Testis (tissue), 3 donors: ENCODE data around the gene ZC3H10. TPM values are rescaled to one million over a fixed set of nuclear protein-coding genes. Genes with fewer than 3 reads are reported as not detected.

Experiments
- DNase-seq: peaks from one replicate; pipeline ENCODE4 v3.0.0-alpha.2; 2019
- H3K27ac ChIP-seq, 2 donors: fragments of 200-600 bp; sonication (generic); one replicate each; pipeline ENCODE4 v1.5.1; 2019
- H3K27me3 ChIP-seq: fragments of 200-600 bp; sonication (generic); one replicate; pipeline ENCODE4 v1.5.1; 2019
- H3K36me3 ChIP-seq: fragments of 200-600 bp; sonication (generic); one replicate; pipeline ENCODE4 v1.5.1; 2017; ENCODE audit warnings: low read depth; ENCODE audit errors: missing control alignments
- H3K4me1 ChIP-seq: fragments of 200-600 bp; sonication (generic); one replicate; pipeline ENCODE4 v1.5.1; 2019
- H3K4me3 ChIP-seq, 2 donors: fragments of 200-600 bp; sonication (generic); one replicate each; pipeline ENCODE4 v1.5.1; 2017 to 2019
- H3K9me3 ChIP-seq: fragments of 200-600 bp; sonication (generic); one replicate; pipeline ENCODE4 v1.5.1; 2017
- POLR2A ChIP-seq: fragments of 450-650 bp; IDR thresholded peaks from one replicate; pipeline ENCODE4 v1.6.1; 2017; ENCODE audit warnings: antibody characterized with exemption, mild to moderate bottlenecking, moderate library complexity
- WGBS, 2 donors: methylation state at CpG; one replicate each; pipeline ENCODE4 v1.1.5; 2018; 5-methylcytosine and 5-hydroxymethylcytosine counted together
- intact Hi-C: fragments of 100-400 bp; cut with DNase I; formaldehyde crosslinking; loops from one replicate; pipeline ENCODE4 v1.15.1; 2023; ENCODE audit warnings: low total_unique reads
- polyA plus RNA-seq: library from polyadenylated mRNA; stranded (reverse); fragments of 350-450 nt; fragmentation: Illumina TruSeq; extraction: RNeasy Lipid Tissue Mini Kit (QIAGEN cat#74804); gene quantifications from one replicate; pipeline ENCODE4 v1.2.3, GENCODE V29; 2014; ENCODE audit warnings: low read depth, low replicate concordance; ENCODE audit not compliant: insufficient read depth
- total RNA-seq, 2 donors: library from RNA; depleted of rRNA; stranded (reverse); fragments of >200 nt; gene quantifications; one replicate each; pipeline ENCODE4 v1.2.3, GENCODE V29; 2016
- TF ChIP-seq, protein P1 (sequence below), 3 experiments: fragments of 450-650 bp in 2 of 3; fragments of 200-600 bp in 1 of 3; sonication (generic) in 1 of 3; IDR thresholded peaks; one replicate each; pipeline ENCODE4 v1.5.1; 2016 to 2019; ENCODE audit warnings: antibody characterized with exemption in 3 of 3, mild to moderate bottlenecking in 2 of 3, moderate library complexity in 1 of 3

The ZC3H10 gene
- total and polyA plus RNA-seq, 3 donors from 2014 or later: 12.4 to 20.6 (median 16.2) TPM

DNA sequence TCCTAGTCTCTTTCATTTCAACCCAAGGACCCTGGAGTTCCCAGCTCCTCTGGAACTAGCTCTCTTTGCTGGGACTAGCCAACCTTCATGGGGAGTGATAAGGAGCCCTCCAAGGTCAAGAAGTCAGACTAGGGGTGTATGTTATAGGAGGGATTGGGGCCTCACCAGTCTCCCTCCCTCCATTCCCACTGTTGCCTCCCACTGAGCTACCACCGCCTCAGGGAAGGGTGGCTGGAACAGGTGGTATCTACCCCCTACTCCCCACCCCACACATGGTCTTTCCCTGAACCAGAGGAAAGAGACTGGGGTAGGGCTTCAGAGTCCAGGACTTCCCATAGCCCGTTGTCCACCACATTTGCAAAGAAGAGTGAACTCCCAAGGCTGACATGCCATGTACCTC lies 35.7 kb upstream of the ZC3H10 start:
- no peak for DNase-seq
- no peaks in the 10 kb centered on the region for H3K27me3 ChIP-seq
- no peaks in the 10 kb centered on the region for H3K36me3 ChIP-seq
- TF ChIP-seq, protein P1, sequence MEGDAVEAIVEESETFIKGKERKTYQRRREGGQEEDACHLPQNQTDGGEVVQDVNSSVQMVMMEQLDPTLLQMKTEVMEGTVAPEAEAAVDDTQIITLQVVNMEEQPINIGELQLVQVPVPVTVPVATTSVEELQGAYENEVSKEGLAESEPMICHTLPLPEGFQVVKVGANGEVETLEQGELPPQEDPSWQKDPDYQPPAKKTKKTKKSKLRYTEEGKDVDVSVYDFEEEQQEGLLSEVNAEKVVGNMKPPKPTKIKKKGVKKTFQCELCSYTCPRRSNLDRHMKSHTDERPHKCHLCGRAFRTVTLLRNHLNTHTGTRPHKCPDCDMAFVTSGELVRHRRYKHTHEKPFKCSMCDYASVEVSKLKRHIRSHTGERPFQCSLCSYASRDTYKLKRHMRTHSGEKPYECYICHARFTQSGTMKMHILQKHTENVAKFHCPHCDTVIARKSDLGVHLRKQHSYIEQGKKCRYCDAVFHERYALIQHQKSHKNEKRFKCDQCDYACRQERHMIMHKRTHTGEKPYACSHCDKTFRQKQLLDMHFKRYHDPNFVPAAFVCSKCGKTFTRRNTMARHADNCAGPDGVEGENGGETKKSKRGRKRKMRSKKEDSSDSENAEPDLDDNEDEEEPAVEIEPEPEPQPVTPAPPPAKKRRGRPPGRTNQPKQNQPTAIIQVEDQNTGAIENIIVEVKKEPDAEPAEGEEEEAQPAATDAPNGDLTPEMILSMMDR (IDR thresholded peaks at IDR 0.05): no peak
- TF ChIP-seq POLR2A: no peak
- intact Hi-C loops: no loop called here
- H3K4me1 ChIP-seq: peaks cover 7% of the 10 kb centered on the region
- 42 to 71% methylated on average over 1 to 2 of the region's 2 CpGs for WGBS, 2 donors
- no peak overlapping the region for H3K4me3 ChIP-seq
- no peaks in the 10 kb centered on the region for H3K9me3 ChIP-seq
- no peak overlapping the region for H3K27ac ChIP-seq

DNA sequence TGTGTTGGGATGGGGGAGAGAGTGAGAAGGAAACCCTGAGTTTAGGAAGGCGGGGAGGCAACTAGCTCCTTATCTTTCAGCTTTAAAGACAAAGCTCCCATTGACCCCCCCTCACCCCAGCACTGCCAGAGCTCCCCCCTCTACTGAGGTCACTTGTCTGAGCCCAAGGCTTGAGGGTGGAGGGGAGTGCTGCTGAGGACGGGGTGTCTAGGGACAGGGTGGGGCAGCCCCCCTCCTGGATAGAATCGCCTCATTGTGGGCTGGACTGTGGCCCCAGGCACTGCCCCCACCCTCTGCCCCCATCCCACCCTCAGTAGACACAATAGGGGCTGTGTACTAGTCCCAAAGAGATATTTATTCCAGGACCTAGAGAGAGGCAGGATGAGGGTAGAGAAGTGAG lies 35.1 kb upstream of the ZC3H10 start:
- no peaks in the 10 kb centered on the region for H3K9me3 ChIP-seq
- intact Hi-C loops: no loop called here
- no peaks in the 10 kb centered on the region for H3K36me3 ChIP-seq
- no peak overlapping the region for H3K27ac ChIP-seq
- TF ChIP-seq, protein P1 (IDR thresholded peaks at IDR 0.05): no peak
- TF ChIP-seq POLR2A: no peak
- peaks cover 7% of the 10 kb centered on the region for H3K4me1 ChIP-seq
- H3K27me3 ChIP-seq: no peaks in the 10 kb centered on the region
- no peak for DNase-seq
- 53 to 68% methylated on average over 3 of the region's 3 CpGs for WGBS, 2 donors
- no peak overlapping the region for H3K4me3 ChIP-seq

DNA sequence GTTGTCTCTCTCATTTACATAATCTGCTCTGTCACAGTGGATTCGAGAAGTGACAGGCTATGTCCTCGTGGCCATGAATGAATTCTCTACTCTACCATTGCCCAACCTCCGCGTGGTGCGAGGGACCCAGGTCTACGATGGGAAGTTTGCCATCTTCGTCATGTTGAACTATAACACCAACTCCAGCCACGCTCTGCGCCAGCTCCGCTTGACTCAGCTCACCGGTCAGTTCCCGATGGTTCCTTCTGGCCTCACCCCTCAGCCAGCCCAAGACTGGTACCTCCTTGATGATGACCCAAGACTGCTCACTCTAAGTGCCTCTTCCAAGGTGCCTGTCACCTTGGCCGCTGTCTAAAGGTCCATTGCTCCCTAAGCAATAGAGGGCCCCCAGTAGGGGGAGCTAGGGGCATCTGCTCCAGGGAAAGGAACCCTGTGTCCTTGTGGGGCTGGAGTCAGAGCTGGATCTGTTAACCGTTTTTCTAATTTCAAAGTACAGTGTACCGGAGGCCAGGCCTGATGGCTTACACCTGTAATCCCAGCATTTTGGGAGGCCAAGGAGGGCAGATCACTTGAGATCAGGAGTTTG lies 33.0 kb upstream of the ZC3H10 start:
- intact Hi-C loops: no loop called here
- Histone ChIP-seq H3K4me1 (peaks cover 3% of the 10 kb centered on the region), H3K27ac (no peak overlapping the region)

DNA sequence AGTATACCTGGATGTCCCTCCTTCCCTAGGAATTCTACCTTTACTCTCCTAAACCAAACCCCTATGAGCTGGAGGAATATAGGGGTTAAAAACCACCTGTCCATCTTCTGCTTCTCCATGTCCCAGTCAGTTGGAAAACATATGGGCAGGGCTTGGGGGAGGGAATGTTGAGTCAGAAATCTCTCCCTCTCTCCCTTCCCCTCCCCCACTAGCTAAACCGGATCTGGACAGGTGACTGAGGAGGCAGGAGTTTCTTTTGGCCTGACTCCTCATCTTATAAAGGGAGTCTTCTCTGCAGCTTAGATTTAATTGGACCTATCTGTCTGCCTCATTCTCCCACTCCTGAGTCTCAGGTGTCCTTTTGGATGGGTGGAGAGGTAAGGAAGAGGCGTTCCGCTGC lies 32.0 kb upstream of the ZC3H10 start:
- Histone ChIP-seq H3K4me1 (no peaks in the 10 kb centered on the region), H3K9me3 (no peaks in the 10 kb centered on the region), H3K36me3 (no peaks in the 10 kb centered on the region), H3K27ac (no peak overlapping the region), H3K4me3 (no peak overlapping the region), H3K27me3 (no peaks in the 10 kb centered on the region)
- no peak for DNase-seq
- intact Hi-C loops: no loop called here
- WGBS, 2 donors: 83 to 85% methylated on average over 3 of the region's 3 CpGs
- TF ChIP-seq, protein P1 (IDR thresholded peaks at IDR 0.05): no peak
- TF ChIP-seq POLR2A: no peak

More for the DNA sequence above, 33.0 kb upstream of the ZC3H10 start:
- TF ChIP-seq, protein P1 (IDR thresholded peaks at IDR 0.05): no peak
- no peak for TF ChIP-seq POLR2A
- WGBS, 2 donors: 88 to 90% methylated on average over 9 to 15 of the region's 15 CpGs
- no peak overlapping the region for H3K4me3 ChIP-seq
- no peak for DNase-seq
- no peaks in the 10 kb centered on the region for H3K27me3 ChIP-seq
- H3K36me3 ChIP-seq: no peaks in the 10 kb centered on the region
- H3K9me3 ChIP-seq: no peaks in the 10 kb centered on the region

DNA sequence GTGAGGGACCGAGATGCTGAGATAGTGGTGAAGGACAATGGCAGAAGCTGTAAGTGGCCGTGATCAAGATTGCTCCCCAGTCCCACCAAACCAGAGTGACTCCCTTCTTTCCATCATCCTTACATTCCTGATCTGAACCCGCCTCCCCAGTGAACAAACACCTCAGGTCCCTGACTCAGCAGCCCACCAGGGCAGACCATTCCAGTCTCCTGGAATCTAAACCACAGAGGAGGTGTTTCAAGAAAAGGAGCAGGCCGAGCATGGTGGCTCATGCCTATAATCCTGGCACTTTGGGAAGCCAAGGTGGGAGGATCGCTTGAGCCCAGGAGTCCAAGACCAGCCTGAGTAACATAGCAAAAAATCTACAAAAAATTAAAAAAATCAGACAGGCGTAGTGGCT lies 31.5 kb upstream of the ZC3H10 start:
- DNase-seq: no peak
- intact Hi-C loops: no loop called here
- H3K27ac ChIP-seq: no peak overlapping the region
- no peaks in the 10 kb centered on the region for H3K27me3 ChIP-seq
- H3K36me3 ChIP-seq: no peaks in the 10 kb centered on the region
- H3K9me3 ChIP-seq: no peaks in the 10 kb centered on the region
- TF ChIP-seq, protein P1 (IDR thresholded peaks at IDR 0.05): no peak
- no peak for TF ChIP-seq POLR2A
- H3K4me3 ChIP-seq: no peak overlapping the region
- H3K4me1 ChIP-seq: no peaks in the 10 kb centered on the region
- 70 to 93% methylated on average over 5 to 6 of the region's 6 CpGs for WGBS, 2 donors
